MCF 10A (cell line): ENCODE data around the gene UBXN6. TPM values are rescaled to one million over a fixed set of nuclear protein-coding genes. Genes with fewer than 3 reads are reported as not detected.
A peak's percentile ranks its signal among the peaks of the same experiment; 100 is the strongest.

Experiments
- BruUV-seq: library from RNA; stranded (reverse); fragments of 400-500 nt; replicated peaks from 2 replicates; lab custom pipeline; 2021; lab: Mats Ljungman, UMichigan
- CTCF ChIA-PET: fragments of 300-600 bp; sonication (Branson Sonifier 250); formaldehyde crosslinking; extraction: SDS; loops from one replicate; lab custom pipeline; 2021; ENCODE audit warnings: antibody characterized with exemption, inconsistent platforms; lab: Yijun Ruan, JAX
- POLR2A ChIA-PET: fragments of 300-600, 350-650 bp; sonication (Branson Sonifier 250); formaldehyde crosslinking; extraction: SDS; loops from one replicate; lab custom pipeline; 2020; ENCODE audit warnings: antibody characterized with exemption, inconsistent platforms; lab: Yijun Ruan, JAX
- DNase-seq: peaks from one replicate; pipeline ENCODE4 v3.0.0-alpha.2; 2018; ENCODE audit not compliant: unreplicated experiment
- H3K27ac Mint-ChIP-seq: one replicate; pipeline ENCODE4 v1.8.0; 2022; ENCODE audit warnings: mild to moderate bottlenecking, low read depth, mixed read lengths; ENCODE audit not compliant: unreplicated experiment
- H3K27me3 Mint-ChIP-seq: one replicate; pipeline ENCODE4 v1.8.0; 2022; ENCODE audit warnings: mixed read lengths; ENCODE audit not compliant: insufficient read depth, unreplicated experiment
- H3K36me3 Mint-ChIP-seq: one replicate; pipeline ENCODE4 v1.8.0; 2022; ENCODE audit warnings: mild to moderate bottlenecking, moderate library complexity, mixed read lengths; ENCODE audit not compliant: insufficient read depth, unreplicated experiment
- H3K4me1 Mint-ChIP-seq: one replicate; pipeline ENCODE4 v1.8.0; 2022; ENCODE audit warnings: mixed read lengths; ENCODE audit not compliant: insufficient read depth, unreplicated experiment
- H3K4me3 Mint-ChIP-seq: one replicate; pipeline ENCODE4 v1.8.0; 2022; ENCODE audit warnings: mild to moderate bottlenecking, moderate library complexity, mixed read lengths; ENCODE audit not compliant: unreplicated experiment
- H3K9me3 Mint-ChIP-seq: one replicate; pipeline ENCODE4 v1.8.0; 2022; ENCODE audit warnings: mixed read lengths; ENCODE audit not compliant: unreplicated experiment
- CTCF ChIP-seq: fragments of 200-600 bp; IDR thresholded peaks from one replicate; pipeline ENCODE4 v1.8.0; 2022; ENCODE audit warnings: antibody characterized with exemption, mild to moderate bottlenecking; ENCODE audit not compliant: unreplicated experiment
- intact Hi-C: fragments of 100-400 bp; cut with micrococcal nuclease; formaldehyde crosslinking; loops from 2 replicates; pipeline ENCODE4 v1.14.1; 2022
- total RNA-seq: library from RNA; stranded (reverse); gene quantifications from 2 replicates; pipeline ENCODE4 v1.2.3, GENCODE V29; 2022

UBXN6 gene
- total RNA-seq, 1 experiment from 2014 or later, result 94.8 TPM

GRCh38 chr19:4482721-4483364, 25.2 kb upstream of the UBXN6 start:
- no peaks in the 10 kb centered on the region for H3K9me3 Mint-ChIP-seq
- H3K4me1 Mint-ChIP-seq, result no peaks in the 10 kb centered on the region
- DNase-seq, result no peak
- TF ChIP-seq CTCF, result no peak
- H3K4me3 Mint-ChIP-seq, result no peak overlapping the region
- intact Hi-C loops, result no loop called here
- POLR2A ChIA-PET, result interaction anchor here (0.9 to 1.3 kb wide), 2 partner anchors 9 to 11 kb away, joined by 3 read pairs; no protein-coding TSS in a partner anchor
- no TSS peak for BruUV-seq
- no peak overlapping the region for H3K27ac Mint-ChIP-seq
- CTCF ChIA-PET, result interaction anchor here (0.6 kb wide), 1 partner anchor 35 kb away, joined by 3 read pairs; no protein-coding TSS in a partner anchor
- no peaks in the 10 kb centered on the region for H3K27me3 Mint-ChIP-seq
- H3K36me3 Mint-ChIP-seq, result peaks cover 75% of the 10 kb centered on the region

GRCh38 chr19:4477034-4477801, 19.6 kb upstream of the UBXN6 start:
- Mint-ChIP-seq H3K9me3 (no peaks in the 10 kb centered on the region), H3K36me3 (peaks cover 46% of the 10 kb centered on the region), H3K27ac (no peak overlapping the region), H3K4me3 (no peak overlapping the region), H3K27me3 (no peaks in the 10 kb centered on the region), H3K4me1 (peaks cover 20% of the 10 kb centered on the region)
- ChIA-PET CTCF (interaction anchor here (0.5 to 1.6 kb wide), 2 partner anchors 16 to 48 kb away, joined by 3 to 4 read pairs; no protein-coding TSS in a partner anchor), POLR2A (interaction anchor here (0.8 to 1.8 kb wide), 3 partner anchors 21 to 134 kb away, joined by 3 to 6 read pairs (median 4); partner anchors contain the start of genes CHAF1A and MPND)
- no peak for DNase-seq
- TF ChIP-seq CTCF, result no peak
- intact Hi-C loops, result no loop called here
- no TSS peak for BruUV-seq

- Mint-ChIP-seq H3K27ac (peak overlapping the region; percentile 52), H3K27me3 (no peaks in the 10 kb centered on the region), H3K36me3 (peaks cover 35% of the 10 kb centered on the region), H3K9me3 (no peaks in the 10 kb centered on the region), H3K4me1 (peaks cover 20% of the 10 kb centered on the region), H3K4me3 (no peak overlapping the region)
- no peak for DNase-seq
- TF ChIP-seq CTCF, result no peak
- CTCF ChIA-PET, result interaction anchor here (0.6 to 1.4 kb wide), 3 partner anchors 51 to 162 kb away, joined by 3 to 5 read pairs (median 3); no protein-coding TSS in a partner anchor
- no TSS peak for BruUV-seq
- POLR2A ChIA-PET, result interaction anchor here (0.7 to 7.6 kb wide), 3 partner anchors 8 to 24 kb away, joined by 3 to 67 read pairs (median 4); partner anchors contain the start of gene UBXN6
- intact Hi-C loops, result no loop called here
Observed at GRCh38 chr19:4474514-4475022, 17.0 kb upstream of the UBXN6 start.
